GM18951 (cell line): ENCODE measurements around the gene CASKIN1.

Experiments
- POLR2A ChIP-seq: IDR thresholded peaks from 4 replicates; pipeline ENCODE4 v1.6.1; 2011; ENCODE audit warnings: mild to moderate bottlenecking; ENCODE audit not compliant: insufficient read length, insufficient read depth; ENCODE audit errors: extremely low read depth
- in situ Hi-C: fragments of 300-500 bp; cut with MboI; formaldehyde crosslinking; loops from one replicate; pipeline ENCODE4 v1.12.0; 2022; ENCODE audit warnings: low sequenced_read_pairs, mixed read lengths, inconsistent platforms; ENCODE audit not compliant: unreplicated experiment

Gene CASKIN1

GRCh38 chr16:2155977-2156848 is 40.2 kb downstream of the CASKIN1 start:
- TF ChIP-seq POLR2A: no peak
- in situ Hi-C loops: no loop called here

GRCh38 chr16:2155091-2155950 is 41.1 kb downstream of the CASKIN1 start, which contains the start of gene TRAF7:
Gene TRAF7 (plus strand): TSS chr16:2155782. CDS start chr16:2163921, 8,139 bp downstream.
- TF ChIP-seq POLR2A: peak; percentile 100
- in situ Hi-C loops: no loop called here

- in situ Hi-C loops: no loop called here
Observed at GRCh38 chr16:2154533-2155090, 41.8 kb downstream of the CASKIN1 start.

GRCh38 chr16:2152695-2153506 is 43.5 kb downstream of the CASKIN1 start:
- peak; percentile 58 for TF ChIP-seq POLR2A
- in situ Hi-C loops: no loop called here

More at GRCh38 chr16:2154533-2155090, 41.8 kb downstream of the CASKIN1 start:
- no peak for TF ChIP-seq POLR2A

- in situ Hi-C loops: no loop called here
- TF ChIP-seq POLR2A: peak; percentile 63
Observed at GRCh38 chr16:2151188-2152091, 45.0 kb downstream of the CASKIN1 start.

GRCh38 chr16:2150418-2151187 is 45.8 kb downstream of the CASKIN1 start:
- in situ Hi-C loops: no loop called here
- peak; percentile 33 for TF ChIP-seq POLR2A

- in situ Hi-C loops: no loop called here
Observed at GRCh38 chr16:2149630-2150417, 46.6 kb downstream of the CASKIN1 start.

GRCh38 chr16:2148714-2149629 is 47.4 kb downstream of the CASKIN1 start:
- in situ Hi-C loops: no loop called here

More at GRCh38 chr16:2149630-2150417, 46.6 kb downstream of the CASKIN1 start:
- TF ChIP-seq POLR2A: no peak

GRCh38 chr16:2147981-2148671 is 48.3 kb downstream of the CASKIN1 start, which contains the start of gene RAB26:
Gene RAB26 (plus strand): TSS chr16:2148625. CDS start chr16:2148784, 159 bp downstream.
- in situ Hi-C loops: no loop called here

More at GRCh38 chr16:2148714-2149629, 47.4 kb downstream of the CASKIN1 start:
- TF ChIP-seq POLR2A: no peak

More at GRCh38 chr16:2147981-2148671, 48.3 kb downstream of the CASKIN1 start, which contains the start of gene RAB26:
- no peak for TF ChIP-seq POLR2A
